ENCODE data around the gene ZNF444.
"Not testable (repeated sequence)": the region's sequence is repeated elsewhere in the genome, so short reads cannot be mapped to it uniquely, and the experiment has no call there.

ZNF444 gene

GRCh38 chr19:56176881-56177280 is 35.8 kb downstream of the ZNF444 start:
- DNase-seq (ENCODE audit: low spot score), result no peak

- DNase-seq (ENCODE audit: low spot score), result no peak
Observed at GRCh38 chr19:56177564-56178243, 36.6 kb downstream of the ZNF444 start.

- no peak for DNase-seq (ENCODE audit: low spot score)
Observed at GRCh38 chr19:56189785-56190184, 48.7 kb downstream of the ZNF444 start.

GRCh38 chr19:56191115-56191514 is 50.0 kb downstream of the ZNF444 start:
- no peak for DNase-seq (ENCODE audit: low spot score)

GRCh38 chr19:56191711-56192110 is 50.6 kb downstream of the ZNF444 start:
- DNase-seq (ENCODE audit: low spot score), result no peak

- no peak for DNase-seq (ENCODE audit: low spot score)
Observed at GRCh38 chr19:56193981-56194640, 53.0 kb downstream of the ZNF444 start.

- not testable (repeated sequence) for DNase-seq (ENCODE audit: low spot score)
Observed at GRCh38 chr19:56197646-56198045, 56.6 kb downstream of the ZNF444 start, which contains the start of gene ZSCAN5B. ZSCAN5B (minus strand) TSS chr19:56197783; CDS start chr19:56193052, 4,731 bp downstream.

- no peak for DNase-seq (ENCODE audit: low spot score)
Observed at GRCh38 chr19:56199687-56200086, 58.6 kb downstream of the ZNF444 start.

GRCh38 chr19:56201973-56202372 is 60.9 kb downstream of the ZNF444 start, which contains the start of gene ZSCAN5C:
ZSCAN5C (plus strand) TSS chr19:56202273; CDS start chr19:56205914, 3,641 bp downstream.
- no peak for DNase-seq (ENCODE audit: low spot score)

- not testable (repeated sequence) for DNase-seq (ENCODE audit: low spot score)
Observed at GRCh38 chr19:56207581-56207980, 66.5 kb downstream of the ZNF444 start.

GRCh38 chr19:56209091-56209490 is 68.0 kb downstream of the ZNF444 start:
- no peak for DNase-seq (ENCODE audit: low spot score)

- not testable (repeated sequence) for DNase-seq (ENCODE audit: low spot score)
Observed at GRCh38 chr19:56210036-56210435, 68.9 kb downstream of the ZNF444 start.

Data from Ammon's horn (tissue), 1 donor.